ENCODE data around the gene NDUFV3. TPM values are rescaled to one million over a fixed set of nuclear protein-coding genes. Genes with fewer than 3 reads are reported as not detected.

Gene NDUFV3
- total and polyA plus RNA-seq, 2 of the 8 experiments (the other 6 are each of a cell fraction or from before 2014, with no cell fraction given): 17.0 to 44.4 TPM

- Histone ChIP-seq H3K36me3 (ENCODE audit: control insufficient read depth in 2 of 4, insufficient read depth in 4 of 4, low read length in 3 of 4) (no peaks in the 10 kb centered on the region), H3K14ac (ENCODE audit: insufficient read length) (no peak overlapping the region), H4K20me1 (replicated peaks in 1 of 2; ENCODE audit: control insufficient read depth in 1 of 2, insufficient read depth in 2 of 2, low read length in 2 of 2) (no peaks in the 10 kb centered on the region), H4K5ac (ENCODE audit: insufficient read length, low read depth, low read length) (no peak overlapping the region), H4K8ac (ENCODE audit: extremely low read depth, insufficient read depth, low read length) (no peak overlapping the region), H3K79me1 (ENCODE audit: low read depth, low read length) (no peaks in the 10 kb centered on the region), H3K18ac (ENCODE audit: extremely low read depth, low read length) (peak overlapping the region; percentile 44; the same call in 1 of the 2 replicates), H2AFZ (ENCODE audit: low read length) (no peak overlapping the region), H3K4me2 (ENCODE audit: insufficient read depth in 1 of 2, low read depth in 2 of 2, low read length in 2 of 2) (no peak overlapping the region), H3K4me1 (replicated peaks in 1 of 4; ENCODE audit: control insufficient read depth in 3 of 4, insufficient read depth in 4 of 4, low read length in 3 of 4) (peaks cover 9 to 28% (median 17%) of the 10 kb centered on the region in 4 experiments), H3K4me3 (ENCODE audit: extremely low read depth in 1 of 4, insufficient read depth in 2 of 4, low read depth in 3 of 4, low read length in 4 of 4) (no peak overlapping the region), H3K4ac (replicated peaks; ENCODE audit: insufficient read length, low read depth, low read length) (no peak overlapping the region), H3K9ac (replicated peaks in 1 of 4; ENCODE audit: extremely low read depth in 1 of 4, low read depth in 3 of 4, low read length in 3 of 4) (no peak overlapping the region), H2AK5ac (ENCODE audit: low read depth, low read length) (peak overlapping the region; percentile 97; the same call in 1 of the 2 replicates), H3K56ac (replicated peaks; ENCODE audit: insufficient read length, low read depth, low read length) (no peak overlapping the region), H2BK20ac (ENCODE audit: low read length) (no peak overlapping the region), H2BK12ac (ENCODE audit: low read depth, low read length) (no peak overlapping the region; the same call in 1 of the 2 replicates), H3K23ac (ENCODE audit: insufficient read length) (no peak overlapping the region), H3K27ac (ENCODE audit: low read depth, low read length) (peak overlapping the region; percentile 69; the same call in 1 of the 2 replicates), H2BK15ac (ENCODE audit: low read length) (no peak overlapping the region), H3K27me3 (replicated peaks in 1 of 4; ENCODE audit: control insufficient read depth in 3 of 4, extremely low read depth in 1 of 4, insufficient read depth in 3 of 4, low read length in 3 of 4) (no peaks in the 10 kb centered on the region), H3K9me3 (ENCODE audit: insufficient read depth in 2 of 2, low read depth in 1 of 2, low read length in 1 of 2) (no peaks in the 10 kb centered on the region), H4K91ac (replicated peaks; ENCODE audit: insufficient read length, low read length) (no peak overlapping the region), H2BK5ac (ENCODE audit: low read depth, low read length) (peak overlapping the region; percentile 99; the same call in 1 of the 2 replicates), H3K23me2 (ENCODE audit: low read depth, low read length) (no peaks in the 10 kb centered on the region), H3K79me2 (ENCODE audit: control insufficient read depth in 1 of 2, insufficient read depth in 2 of 2, low read length in 2 of 2) (no peaks in the 10 kb centered on the region), H2BK120ac (replicated peaks; ENCODE audit: low read depth, low read length) (no peak overlapping the region)
- CTCF ChIA-PET (ENCODE audit: partially characterized antibody): interaction anchor here (0.9 kb wide), 1 partner anchor 22 kb away, joined by 3 read pairs; no protein-coding TSS in a partner anchor
- TF ChIP-seq NANOG (IDR thresholded peaks at IDR 0.05; ENCODE audit: insufficient read depth, low read depth, low read length, poor library complexity, severe bottlenecking) (peak; percentile 67), POU5F1 (IDR thresholded peaks at IDR 0.05; ENCODE audit: low read depth, low read length) (peak; percentile 65; the same call in 1 of the 2 replicates), BCL11A (IDR thresholded peaks at IDR 0.05; ENCODE audit: low read depth in 2 of 2, low read length in 2 of 2) (peak in 1 of 2 experiments; percentile 20), CTBP2 (IDR thresholded peaks at IDR 0.05; ENCODE audit: borderline replicate concordance, insufficient read depth, insufficient read length, low read length) (no peak), SP1 (IDR thresholded peaks at IDR 0.05; ENCODE audit: low read depth, low read length) (peak; percentile 57; the same call in 1 of the 2 replicates)
- POLR2A ChIA-PET (ENCODE audit: partially characterized antibody): interaction anchor here (1.3 to 5.6 kb wide), 7 partner anchors 10 to 34 kb away, joined by 4 to 37 read pairs (median 6); partner anchors contain the start of genes ERVH48-1 and PKNOX1
- FAIRE-seq (no peak), DNase-seq (ENCODE audit: low read depth in 1 of 2, low spot score in 2 of 2) (peak in 1 of 2 experiments; percentile 66)
- WGBS, 2 experiments (ENCODE audit: extremely low coverage in 1 of 2, insufficient coverage in 1 of 2, insufficient read length in 1 of 2, insufficient replicate concordance in 2 of 2, low coverage in 1 of 2, low lambda C conversion rate in 2 of 2, missing lambda C conversion rate in 1 of 2): 12% methylated on average over 3 of the region's 3 CpGs; no CpG with 5 or more reads in 1 of the 2 experiments
These were observed 66.6 kb downstream of the NDUFV3 start for GRCh38 chr21:42959728-42960127.

All from H1 (cell line).